HCT116 (cell line): ENCODE data around the gene IRF4. TPM values are rescaled to one million over a fixed set of nuclear protein-coding genes. Genes with fewer than 3 reads are reported as not detected.

Experiments
- ATAC-seq: fragments of 200-7000 bp; cut with Tn5 transposase; 2 replicates; pipeline ENCODE4 v1.9.1; 2020; ENCODE audit warnings: mild to moderate bottlenecking, moderate library complexity
- BruUV-seq: library from RNA; stranded (reverse); fragments of 400-500 nt; replicated peaks from 2 replicates; lab custom pipeline; 2021; lab: Mats Ljungman, UMichigan
- CTCF ChIA-PET: fragments of 300-600 bp; sonication (Branson Sonifier 250); formaldehyde crosslinking; loops from one replicate; lab custom pipeline; 2021; ENCODE audit warnings: antibody characterized with exemption; lab: Charles Lee
- POLR2A ChIA-PET: fragments of 300-600, 350-600 bp; sonication (Branson Sonifier 250); formaldehyde crosslinking; loops from one replicate; lab custom pipeline; 2021; ENCODE audit warnings: antibody characterized with exemption; lab: Charles Lee
- RAD21 ChIA-PET, 2 experiments: fragments of 300-600 bp; sonication (Branson Sonifier 250); formaldehyde crosslinking; loops; one replicate each; lab custom pipeline; 2023; ENCODE audit warnings: low total read pairs in 2 of 2; ENCODE audit not compliant: uncharacterized antibody in 2 of 2, unreplicated experiment in 2 of 2, low non-redundant PET in 1 of 2; lab: Charles Lee
- DNase-seq: peaks from one replicate; pipeline ENCODE4 v3.0.0-alpha.2; 2010; ENCODE audit warnings: low read depth, low spot score
- H2AFZ ChIP-seq: fragments of 200-600 bp; shearing (Covaris generic), sonication (generic); 2 replicates; pipeline ENCODE4 v1.6.1; 2017; ENCODE audit warnings: low read depth, mixed run types, mixed read lengths, antibody characterized with exemption, low read length; ENCODE audit not compliant: poor library complexity, severe bottlenecking
- H3K27ac ChIP-seq: 2 replicates; pipeline ENCODE4 v1.5.1; 2012; ENCODE audit warnings: low read depth, low read length
- H3K27me3 ChIP-seq: fragments of 200-600 bp; sonication (generic); 2 replicates; pipeline ENCODE4 v1.6.1; 2016; ENCODE audit warnings: mixed run types, low read length, mixed read lengths; ENCODE audit not compliant: insufficient read depth
- H3K36me3 ChIP-seq, 2 experiments: fragments of 200-500 bp in 1 of 2; fragments of 200-600 bp in 1 of 2; sonication (Bioruptor generic) in 1 of 2; sonication (generic) in 1 of 2; 2 replicates each; pipeline versions ENCODE4 v1.5.1 to v1.6.1; 2014 to 2016; ENCODE audit warnings: low read length in 2 of 2, inconsistent platforms in 1 of 2, mixed read lengths in 1 of 2, mixed run types in 1 of 2; ENCODE audit not compliant: insufficient read depth in 2 of 2, control insufficient read depth in 1 of 2
- H3K4me1 ChIP-seq, 2 experiments: fragments of 200-600 bp in 1 of 2; sonication (generic) in 1 of 2; 2 replicates each; pipeline versions ENCODE4 v1.5.1 to v1.6.1; 2012 to 2017; ENCODE audit warnings: low read length in 2 of 2, inconsistent platforms in 1 of 2, mild to moderate bottlenecking in 1 of 2, mixed read lengths in 1 of 2, mixed run types in 1 of 2, moderate library complexity in 1 of 2; ENCODE audit not compliant: insufficient read depth in 2 of 2, control insufficient read depth in 1 of 2
- H3K4me2 ChIP-seq: fragments of 200-600 bp; sonication (generic); 2 replicates; pipeline ENCODE4 v1.6.1; 2017; ENCODE audit warnings: mixed run types, low read length, mixed read lengths
- H3K4me3 ChIP-seq, 2 experiments: fragments of 200-600 bp in 1 of 2; sonication (generic) in 1 of 2; replicated peaks in 1 of 2; 2 replicates each; pipeline ENCODE4 v1.5.1; 2011 to 2016; ENCODE audit warnings: low read length in 2 of 2, control low read depth in 1 of 2, low read depth in 1 of 2, mild to moderate bottlenecking in 1 of 2, mixed read lengths in 1 of 2, mixed run types in 1 of 2
- H3K79me2 ChIP-seq: fragments of 200-600 bp; sonication (generic); 2 replicates; pipeline ENCODE4 v1.6.1; 2017; ENCODE audit warnings: mild to moderate bottlenecking, mixed run types, low read length, moderate library complexity, mixed read lengths; ENCODE audit not compliant: insufficient read depth
- H3K9ac ChIP-seq: fragments of 200-600 bp; sonication (generic); 2 replicates; pipeline ENCODE4 v1.6.1; 2016; ENCODE audit warnings: low read length, mixed read lengths
- H3K9me2 ChIP-seq: fragments of 200-600 bp; sonication (generic), shearing (Covaris generic); 2 replicates; pipeline ENCODE4 v1.6.1; 2017; ENCODE audit warnings: mixed run types, mild to moderate bottlenecking, moderate library complexity; ENCODE audit not compliant: insufficient read depth
- H3K9me3 ChIP-seq, 2 experiments: fragments of 200-500 bp in 1 of 2; fragments of 200-600 bp in 1 of 2; sonication (Bioruptor generic) in 1 of 2; sonication (generic) in 1 of 2; 2 replicates each; pipeline ENCODE4 v1.6.1; 2014 to 2017; ENCODE audit warnings: low read length in 2 of 2, mixed read lengths in 2 of 2, inconsistent platforms in 1 of 2, low read depth in 1 of 2, mild to moderate bottlenecking in 1 of 2, mixed run types in 1 of 2, moderate library complexity in 1 of 2; ENCODE audit not compliant: control insufficient read depth in 1 of 2, insufficient read depth in 1 of 2
- H4K20me1 ChIP-seq: fragments of 200-600 bp; sonication (generic), shearing (Covaris generic); 2 replicates; pipeline ENCODE4 v1.6.1; 2017; ENCODE audit warnings: mixed run types, mild to moderate bottlenecking, moderate library complexity; ENCODE audit not compliant: insufficient read depth
- ATF3 ChIP-seq: IDR thresholded peaks from 2 replicates; pipeline ENCODE4 v1.6.1; 2012
- CBX3 ChIP-seq: IDR thresholded peaks from 2 replicates; pipeline ENCODE4 v1.6.1; 2012; ENCODE audit warnings: low read depth
- CEBPB ChIP-seq: IDR thresholded peaks from 2 replicates; pipeline ENCODE4 v1.6.1; 2012; ENCODE audit warnings: low read depth
- FOSL1 ChIP-seq: IDR thresholded peaks from 2 replicates; pipeline ENCODE4 v1.6.1; 2012; ENCODE audit warnings: low read depth
- JUND ChIP-seq: IDR thresholded peaks from 2 replicates; pipeline ENCODE4 v1.6.1; 2012
- MAX ChIP-seq: IDR thresholded peaks from 2 replicates; pipeline ENCODE4 v1.6.1; 2012
- POLR2A ChIP-seq: IDR thresholded peaks from 2 replicates; pipeline ENCODE4 v1.7.0; 2011; ENCODE audit warnings: borderline replicate concordance; ENCODE audit not compliant: insufficient read depth, insufficient read length; ENCODE audit errors: extremely low read depth
- POLR2AphosphoS5 ChIP-seq: IDR thresholded peaks from 2 replicates; pipeline ENCODE4 v1.6.1; 2011; ENCODE audit warnings: mild to moderate bottlenecking, low read depth, low read length, moderate library complexity
- RAD21 ChIP-seq: IDR thresholded peaks from 2 replicates; pipeline ENCODE4 v1.6.1; 2012; ENCODE audit warnings: low read depth, mild to moderate bottlenecking
- SRF ChIP-seq: IDR thresholded peaks from 2 replicates; pipeline ENCODE4 v1.6.1; 2012; ENCODE audit warnings: low read depth
- ZBTB33 ChIP-seq: IDR thresholded peaks from 2 replicates; pipeline ENCODE4 v1.6.1; 2011; ENCODE audit warnings: mild to moderate bottlenecking, low read length, moderate library complexity; ENCODE audit not compliant: insufficient replicate concordance; ENCODE audit errors: extremely low read depth
- ZNF274 ChIP-seq: fragments of 200-500 bp; sonication (Bioruptor generic); IDR thresholded peaks from 2 replicates; pipeline ENCODE4 v1.6.1; 2014; ENCODE audit warnings: mild to moderate bottlenecking, low read depth, low read length, inconsistent platforms
- intact Hi-C: fragments of 100-400 bp; cut with micrococcal nuclease; formaldehyde crosslinking; loops from 2 replicates; pipeline ENCODE4 v1.10.0; 2022
- total RNA-seq: library from RNA; stranded (reverse); gene quantifications from one replicate; pipeline ENCODE4 v1.2.1, GENCODE V29; 2021; ENCODE audit not compliant: unreplicated experiment

The IRF4 gene
- total RNA-seq, 1 experiment from 2014 or later = 1.2 TPM

GRCh38 chr6:351011-351866 lies 40.3 kb upstream of the IRF4 start:
- H4K20me1 ChIP-seq = no peaks in the 10 kb centered on the region
- H3K9me2 ChIP-seq = no peaks in the 10 kb centered on the region
- H3K4me2 ChIP-seq = no peak overlapping the region
- H2AFZ ChIP-seq = no peak overlapping the region
- no peaks in the 10 kb centered on the region for H3K36me3 ChIP-seq
- no peak overlapping the region for H3K9ac ChIP-seq
- BruUV-seq = no TSS peak
- no peaks in the 10 kb centered on the region for H3K79me2 ChIP-seq
- H3K4me3 ChIP-seq = no peak overlapping the region
- peaks cover 0 to 17% of the 10 kb centered on the region in 2 experiments; a peak in 2 of 4 replicates for H3K9me3 ChIP-seq
- no peak for DNase-seq
- no peak for ATAC-seq
- POLR2A ChIA-PET = no interaction called here
- CTCF ChIA-PET = no interaction called here
- H3K27me3 ChIP-seq = no peaks in the 10 kb centered on the region
- no peaks in the 10 kb centered on the region for H3K4me1 ChIP-seq
- H3K27ac ChIP-seq = no peak overlapping the region
- RAD21 ChIA-PET = no interaction called here
- intact Hi-C loops = no loop called here
- TF ChIP-seq SRF = no peak
- no peak for TF ChIP-seq FOSL1
- no peak for TF ChIP-seq ZNF274
- no peak for TF ChIP-seq MAX
- no peak for TF ChIP-seq ATF3
- no peak for TF ChIP-seq POLR2A
- TF ChIP-seq JUND = no peak
- no peak for TF ChIP-seq CEBPB
- no peak for TF ChIP-seq ZBTB33
- no peak for TF ChIP-seq CBX3
- TF ChIP-seq POLR2AphosphoS5 = no peak
- no peak for TF ChIP-seq RAD21
- TF ChIP-seq, all 23 proteins: peak for 0
